Thyroid gland (tissue), 4 donors: ENCODE measurements around the gene CACNA1A.

Experiments used
- CTCF ChIP-seq, 6 experiments: fragments of 200-600 bp in 3 of 6; fragments of 450-650 bp in 3 of 6; sonication (generic) in 3 of 6; IDR thresholded peaks; one replicate each; pipeline ENCODE4 v1.5.1; 2016 to 2019; ENCODE audit warnings: antibody characterized with exemption in 6 of 6, mild to moderate bottlenecking in 2 of 6, inconsistent platforms in 1 of 6, moderate library complexity in 1 of 6
- POLR2A ChIP-seq, 2 donors: fragments of 450-650 bp; IDR thresholded peaks; one replicate each; pipeline ENCODE4 v1.6.1; 2017; ENCODE audit warnings: antibody characterized with exemption in 2 of 2, mild to moderate bottlenecking in 2 of 2, moderate library complexity in 1 of 2

GRCh38 chr19:13187419-13187818 lies 318.9 kb downstream of the CACNA1A start:
- TF ChIP-seq CTCF (IDR thresholded peaks at IDR 0.05) (no peak), POLR2A (IDR thresholded peaks at IDR 0.05) (no peak)
